ENCODE measurements around the gene NR3C2. TPM values are rescaled to one million over a fixed set of nuclear protein-coding genes. Genes with fewer than 3 reads are reported as not detected.
A peak's percentile ranks its signal among the peaks of the same experiment; 100 is the strongest.

The NR3C2 gene
- total and polyA plus RNA-seq, 8 donors = 2.0 to 36.4 (median 16.9) TPM

- no peak overlapping the region for H3K27ac ChIP-seq
- H3K4me1 ChIP-seq = peaks cover 0 to 22% (median 11%) of the 10 kb centered on the region in 4 donors
- no peaks in the 10 kb centered on the region for H3K27me3 ChIP-seq
- intact Hi-C loops (cut with DNase I; ENCODE audit: low total_unique reads) = no loop called here
- no peaks in the 10 kb centered on the region for H3K36me3 ChIP-seq
- no peak overlapping the region for H3K4me3 ChIP-seq
- TF ChIP-seq POLR2AphosphoS5 (IDR thresholded peaks at IDR 0.05) = no peak
- TF ChIP-seq POLR2A (IDR thresholded peaks at IDR 0.05) = no peak
- no peak for TF ChIP-seq CTCF (IDR thresholded peaks at IDR 0.05)
- no peak for TF ChIP-seq EP300 (IDR thresholded peaks at IDR 0.05)
- H3K9me3 ChIP-seq = no peaks in the 10 kb centered on the region
- 56 to 81% (median 61%) methylated on average over 3 of the region's 3 CpGs for WGBS, 5 donors
- DNase-seq = no peak
These were observed 51.9 kb downstream of the NR3C2 start for GRCh38 chr4:148390311-148390710.

- DNase-seq = no peak
- TF ChIP-seq POLR2A (IDR thresholded peaks at IDR 0.05) = no peak
- no peak for TF ChIP-seq EP300 (IDR thresholded peaks at IDR 0.05)
- TF ChIP-seq POLR2AphosphoS5 (IDR thresholded peaks at IDR 0.05) = no peak
- no peak for TF ChIP-seq CTCF (IDR thresholded peaks at IDR 0.05)
- WGBS, 5 donors = 90 to 96% (median 93%) methylated on average over 4 of the region's 4 CpGs
- Histone ChIP-seq H3K4me1 (peaks cover 0 to 16% (median 10%) of the 10 kb centered on the region in 4 donors), H3K27me3 (no peaks in the 10 kb centered on the region), H3K4me3 (no peak overlapping the region), H3K36me3 (no peaks in the 10 kb centered on the region), H3K27ac (no peak overlapping the region), H3K9me3 (no peaks in the 10 kb centered on the region)
- intact Hi-C loops (cut with DNase I; ENCODE audit: low total_unique reads) = no loop called here
These were observed 61.9 kb downstream of the NR3C2 start for GRCh38 chr4:148380291-148380690.

- Histone ChIP-seq H3K4me3 (peak overlapping the region; percentile 12 to 28 (median 22)), H3K27ac (peak overlapping the region in 4 of 5 donors; percentile 5 to 71 (median 60)), H3K36me3 (no peaks in the 10 kb centered on the region), H3K4me1 (peaks cover 0 to 20% (median 12%) of the 10 kb centered on the region in 4 donors), H3K9me3 (no peaks in the 10 kb centered on the region), H3K27me3 (no peaks in the 10 kb centered on the region)
- DNase-seq = peak; percentile 80 to 91
- TF ChIP-seq POLR2AphosphoS5 (IDR thresholded peaks at IDR 0.05) (peak in 2 of 3 donors; percentile 33 to 68), EP300 (IDR thresholded peaks at IDR 0.05) (no peak), CTCF (IDR thresholded peaks at IDR 0.05) (no peak), POLR2A (IDR thresholded peaks at IDR 0.05) (no peak)
- intact Hi-C loops (cut with DNase I; ENCODE audit: low total_unique reads) = no loop called here
- 2 to 6% (median 4%) methylated on average over 3 of the region's 3 CpGs for WGBS, 5 donors
These were observed 66.1 kb downstream of the NR3C2 start for GRCh38 chr4:148376151-148376550.

- intact Hi-C loops (cut with DNase I; ENCODE audit: low total_unique reads) = no loop called here
- Histone ChIP-seq H3K27ac (peak overlapping the region in 2 of 5 donors; percentile 49 to 71), H3K4me3 (peak overlapping the region in 3 of 4 donors; percentile 21 to 28 (median 24))
These were observed 66.6 kb downstream of the NR3C2 start for GRCh38 chr4:148375584-148375983.

More at GRCh38 chr4:148375584-148375983, 66.6 kb downstream of the NR3C2 start:
- DNase-seq = no peak
- Histone ChIP-seq H3K27me3 (no peaks in the 10 kb centered on the region), H3K9me3 (no peaks in the 10 kb centered on the region), H3K4me1 (peaks cover 0 to 20% (median 12%) of the 10 kb centered on the region in 4 donors), H3K36me3 (no peaks in the 10 kb centered on the region)
- no peak for TF ChIP-seq EP300 (IDR thresholded peaks at IDR 0.05)
- no peak for TF ChIP-seq CTCF (IDR thresholded peaks at IDR 0.05)
- TF ChIP-seq POLR2A (IDR thresholded peaks at IDR 0.05) = no peak
- no peak for TF ChIP-seq POLR2AphosphoS5 (IDR thresholded peaks at IDR 0.05)
- WGBS, 5 donors = 52 to 66% (median 63%) methylated on average over 3 of the region's 3 CpGs

All from stomach (tissue), 9 donors.